WTC11 (cell line): ENCODE measurements around the gene ATF1. TPM values are rescaled to one million over a fixed set of nuclear protein-coding genes. Genes with fewer than 3 reads are reported as not detected.

Experiments
- ATAC-seq: fragments of 200-7000 bp; cut with Tn5 transposase; 2 replicates; pipeline ENCODE4 v1.10.0; 2021; ENCODE audit warnings: mild to moderate bottlenecking, moderate library complexity
- CTCF ChIA-PET: fragments of 300-600 bp; sonication (Branson Sonifier 250); formaldehyde crosslinking; loops from one replicate; lab custom pipeline; 2021; ENCODE audit warnings: antibody characterized with exemption; lab: Charles Lee
- POLR2A ChIA-PET: fragments of 350-600 bp; sonication (Branson Sonifier 250); formaldehyde crosslinking; loops from one replicate; lab custom pipeline; 2021; ENCODE audit warnings: antibody characterized with exemption; lab: Charles Lee
- DNase-seq: peaks from one replicate; pipeline ENCODE4 v3.0.0; 2021; ENCODE audit warnings: low spot score
- H3K27ac Mint-ChIP-seq: 2 replicates; pipeline ENCODE4 v1.8.0; 2021; ENCODE audit warnings: mixed read lengths
- H3K27me3 Mint-ChIP-seq: 2 replicates; pipeline ENCODE4 v1.8.0; 2021; ENCODE audit warnings: low read depth, mild to moderate bottlenecking, moderate library complexity, mixed read lengths
- H3K36me3 Mint-ChIP-seq: 2 replicates; pipeline ENCODE4 v1.8.0; 2021; ENCODE audit warnings: mixed read lengths
- H3K4me1 Mint-ChIP-seq: 2 replicates; pipeline ENCODE4 v1.8.0; 2022; ENCODE audit warnings: mixed read lengths
- H3K4me3 Mint-ChIP-seq: 2 replicates; pipeline ENCODE4 v1.8.0; 2021; ENCODE audit warnings: mild to moderate bottlenecking, moderate library complexity, mixed read lengths
- H3K9me3 Mint-ChIP-seq: 2 replicates; pipeline ENCODE4 v1.8.0; 2021; ENCODE audit warnings: mixed read lengths
- ATF1 ChIP-seq: sonication (generic); formaldehyde crosslinking; IDR thresholded peaks from 2 replicates; pipeline ENCODE4 v1.8.1; 2023; ENCODE audit warnings: mild to moderate bottlenecking, moderate library complexity, missing genetic modification reagents
- CDX4 ChIP-seq: fragments of 250-450 bp; sonication (Bioruptor Pico); IDR thresholded peaks from 2 replicates; pipeline ENCODE4 v1.9.0; 2021; ENCODE audit warnings: moderate library complexity, mild to moderate bottlenecking, inconsistent platforms, borderline replicate concordance
- CREB1 ChIP-seq: sonication (generic); formaldehyde crosslinking; IDR thresholded peaks from 2 replicates; pipeline ENCODE4 v1.8.0; 2023; ENCODE audit warnings: mild to moderate bottlenecking, missing genetic modification reagents
- E2F1 ChIP-seq: sonication (generic); formaldehyde crosslinking; IDR thresholded peaks from 2 replicates; pipeline ENCODE4 v1.8.0; 2022; ENCODE audit warnings: mild to moderate bottlenecking, missing genetic modification reagents
- E2F4 ChIP-seq: sonication (generic); formaldehyde crosslinking; IDR thresholded peaks from 2 replicates; pipeline ENCODE4 v1.8.1; 2022; ENCODE audit warnings: low read depth, mild to moderate bottlenecking, moderate library complexity, missing genetic modification reagents, borderline replicate concordance
- E2F5 ChIP-seq: sonication (generic); formaldehyde crosslinking; IDR thresholded peaks from 2 replicates; pipeline ENCODE4 v1.8.1; 2022; ENCODE audit warnings: mild to moderate bottlenecking, moderate library complexity, missing genetic modification reagents
- ESRRA ChIP-seq: sonication (generic); formaldehyde crosslinking; IDR thresholded peaks from 2 replicates; pipeline ENCODE4 v1.8.1; 2022; ENCODE audit warnings: mild to moderate bottlenecking, missing genetic modification reagents, borderline replicate concordance
- FOXK1 ChIP-seq: sonication (generic); formaldehyde crosslinking; IDR thresholded peaks from 2 replicates; pipeline ENCODE4 v1.8.0; 2022; ENCODE audit warnings: mild to moderate bottlenecking, moderate library complexity, missing genetic modification reagents
- MXD4 ChIP-seq: fragments of 250-450 bp; sonication (Bioruptor Pico); IDR thresholded peaks from 2 replicates; pipeline ENCODE4 v1.8.0; 2021; ENCODE audit warnings: mild to moderate bottlenecking, moderate library complexity, borderline replicate concordance
- NFATC4 ChIP-seq: fragments of 250-450 bp; sonication (Bioruptor Pico); IDR thresholded peaks from 2 replicates; pipeline ENCODE4 v1.9.0; 2021; ENCODE audit warnings: mild to moderate bottlenecking
- NFE2L1 ChIP-seq: sonication (generic); formaldehyde crosslinking; IDR thresholded peaks from 2 replicates; pipeline ENCODE4 v1.8.1; 2023; ENCODE audit warnings: missing genetic modification reagents
- NFYB ChIP-seq: sonication (generic); formaldehyde crosslinking; conservative IDR thresholded peaks from 2 replicates; pipeline ENCODE4 v1.8.0; 2022; ENCODE audit warnings: low read depth, missing genetic modification reagents
- NR1H2 ChIP-seq: sonication (generic); formaldehyde crosslinking; IDR thresholded peaks from 2 replicates; pipeline ENCODE4 v1.9.0; 2021; ENCODE audit warnings: mild to moderate bottlenecking, moderate library complexity, missing genetic modification reagents
- OVOL2 ChIP-seq: fragments of 250-450 bp; sonication (Bioruptor Pico); IDR thresholded peaks from 2 replicates; pipeline ENCODE4 v1.9.0; 2021; ENCODE audit warnings: mild to moderate bottlenecking, borderline replicate concordance
- PRRX2 ChIP-seq: fragments of 250-450 bp; sonication (Bioruptor Pico); IDR thresholded peaks from 2 replicates; pipeline ENCODE4 v1.8.0; 2021; ENCODE audit warnings: mild to moderate bottlenecking
- SOX15 ChIP-seq: fragments of 250-450 bp; sonication (Bioruptor Pico); IDR thresholded peaks from 2 replicates; pipeline ENCODE4 v1.9.0; 2021; ENCODE audit warnings: mild to moderate bottlenecking
- STAT6 ChIP-seq: sonication (generic); formaldehyde crosslinking; conservative IDR thresholded peaks from 2 replicates; pipeline ENCODE4 v1.8.1; 2023; ENCODE audit warnings: mild to moderate bottlenecking, low read depth, missing genetic modification reagents, moderate library complexity
- ZBTB21 ChIP-seq: sonication (generic); formaldehyde crosslinking; IDR thresholded peaks from 2 replicates; pipeline ENCODE4 v1.8.1; 2023; ENCODE audit warnings: mild to moderate bottlenecking, missing genetic modification reagents, borderline replicate concordance
- ZNF138 ChIP-seq: sonication (generic); formaldehyde crosslinking; conservative IDR thresholded peaks from 2 replicates; pipeline ENCODE4 v1.8.1; 2022; ENCODE audit warnings: mild to moderate bottlenecking, moderate library complexity, missing genetic modification reagents
- ZNF416 ChIP-seq: fragments of 250-450 bp; sonication (Bioruptor Pico); IDR thresholded peaks from 2 replicates; pipeline ENCODE4 v1.9.0; 2021; ENCODE audit warnings: mild to moderate bottlenecking, inconsistent platforms
- ZNF512 ChIP-seq: sonication (generic); formaldehyde crosslinking; IDR thresholded peaks from 2 replicates; pipeline ENCODE4 v1.8.1; 2022; ENCODE audit warnings: missing genetic modification reagents, borderline replicate concordance
- total RNA-seq: library from RNA; stranded (reverse); gene quantifications from 3 replicates; pipeline ENCODE4 v1.2.3, GENCODE V29; 2021
- TF ChIP-seq, protein P1 (sequence below): sonication (generic); formaldehyde crosslinking; IDR thresholded peaks from 2 replicates; pipeline ENCODE4 v1.8.0; 2022; ENCODE audit warnings: mild to moderate bottlenecking, missing genetic modification reagents
- TF ChIP-seq, protein P2 (sequence below): sonication (generic); formaldehyde crosslinking; IDR thresholded peaks from 2 replicates; pipeline ENCODE4 v1.8.0; 2022; ENCODE audit warnings: mild to moderate bottlenecking, missing genetic modification reagents
- TF ChIP-seq, protein P3 (sequence below): sonication (generic); formaldehyde crosslinking; IDR thresholded peaks from 2 replicates; pipeline ENCODE4 v1.8.1; 2023; ENCODE audit warnings: mild to moderate bottlenecking, missing genetic modification reagents
- TF ChIP-seq, protein P4 (sequence below): sonication (generic); formaldehyde crosslinking; IDR thresholded peaks from 2 replicates; pipeline ENCODE4 v1.8.1; 2023; ENCODE audit warnings: mild to moderate bottlenecking, missing genetic modification reagents, moderate library complexity

The ATF1 gene
- total RNA-seq, 1 experiment from 2014 or later: 34.8 TPM

DNA sequence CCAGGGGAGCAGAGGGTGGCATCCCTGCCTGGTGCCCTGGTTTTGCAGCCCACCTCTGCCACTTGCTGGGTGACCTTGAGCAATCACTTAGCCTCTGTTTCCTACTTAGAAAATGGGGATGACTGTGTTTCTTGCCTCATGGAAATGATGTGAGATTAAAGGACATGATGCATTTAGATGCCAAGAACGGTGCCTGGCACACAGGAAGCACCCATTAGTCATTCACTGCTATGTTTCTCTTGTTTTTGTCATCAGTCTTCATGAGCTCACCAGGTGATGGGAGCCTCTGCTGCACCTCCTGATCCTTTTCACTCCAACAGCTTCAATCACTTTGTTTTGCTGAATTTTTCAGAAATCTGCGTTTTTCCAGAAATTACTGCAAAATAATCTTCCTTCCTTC is 23.6 kb upstream of the ATF1 start:
- POLR2A ChIA-PET: no interaction called here
- CTCF ChIA-PET: no interaction called here
- TF ChIP-seq, protein P1, sequence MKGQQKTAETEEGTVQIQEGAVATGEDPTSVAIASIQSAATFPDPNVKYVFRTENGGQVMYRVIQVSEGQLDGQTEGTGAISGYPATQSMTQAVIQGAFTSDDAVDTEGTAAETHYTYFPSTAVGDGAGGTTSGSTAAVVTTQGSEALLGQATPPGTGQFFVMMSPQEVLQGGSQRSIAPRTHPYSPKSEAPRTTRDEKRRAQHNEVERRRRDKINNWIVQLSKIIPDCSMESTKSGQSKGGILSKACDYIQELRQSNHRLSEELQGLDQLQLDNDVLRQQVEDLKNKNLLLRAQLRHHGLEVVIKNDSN: no peak
- TF ChIP-seq FOXK1 (CRISPR knock-in tag): no peak
- no peak for TF ChIP-seq NFE2L1
- TF ChIP-seq PRRX2: no peak
- TF ChIP-seq ATF1 (CRISPR knock-in tag): no peak
- no peak for TF ChIP-seq E2F5
- no peak for TF ChIP-seq ESRRA
- no peak for TF ChIP-seq NR1H2
- TF ChIP-seq E2F1 (CRISPR knock-in tag): no peak
- TF ChIP-seq, protein P2, sequence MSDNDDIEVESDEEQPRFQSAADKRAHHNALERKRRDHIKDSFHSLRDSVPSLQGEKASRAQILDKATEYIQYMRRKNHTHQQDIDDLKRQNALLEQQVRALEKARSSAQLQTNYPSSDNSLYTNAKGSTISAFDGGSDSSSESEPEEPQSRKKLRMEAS (CRISPR knock-in tag): no peak
- TF ChIP-seq CDX4 (CRISPR knock-in tag): no peak
- TF ChIP-seq NFYB (CRISPR knock-in tag): no peak
- TF ChIP-seq SOX15 (CRISPR knock-in tag): no peak
- TF ChIP-seq, protein P3, sequence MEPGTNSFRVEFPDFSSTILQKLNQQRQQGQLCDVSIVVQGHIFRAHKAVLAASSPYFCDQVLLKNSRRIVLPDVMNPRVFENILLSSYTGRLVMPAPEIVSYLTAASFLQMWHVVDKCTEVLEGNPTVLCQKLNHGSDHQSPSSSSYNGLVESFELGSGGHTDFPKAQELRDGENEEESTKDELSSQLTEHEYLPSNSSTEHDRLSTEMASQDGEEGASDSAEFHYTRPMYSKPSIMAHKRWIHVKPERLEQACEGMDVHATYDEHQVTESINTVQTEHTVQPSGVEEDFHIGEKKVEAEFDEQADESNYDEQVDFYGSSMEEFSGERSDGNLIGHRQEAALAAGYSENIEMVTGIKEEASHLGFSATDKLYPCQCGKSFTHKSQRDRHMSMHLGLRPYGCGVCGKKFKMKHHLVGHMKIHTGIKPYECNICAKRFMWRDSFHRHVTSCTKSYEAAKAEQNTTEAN (CRISPR knock-in tag): no peak
- TF ChIP-seq, protein P4, sequence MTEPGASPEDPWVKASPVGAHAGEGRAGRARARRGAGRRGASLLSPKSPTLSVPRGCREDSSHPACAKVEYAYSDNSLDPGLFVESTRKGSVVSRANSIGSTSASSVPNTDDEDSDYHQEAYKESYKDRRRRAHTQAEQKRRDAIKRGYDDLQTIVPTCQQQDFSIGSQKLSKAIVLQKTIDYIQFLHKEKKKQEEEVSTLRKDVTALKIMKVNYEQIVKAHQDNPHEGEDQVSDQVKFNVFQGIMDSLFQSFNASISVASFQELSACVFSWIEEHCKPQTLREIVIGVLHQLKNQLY (CRISPR knock-in tag): no peak
- no peak for TF ChIP-seq E2F4 (CRISPR knock-in tag)
- no peak for TF ChIP-seq OVOL2 (CRISPR knock-in tag)
- Mint-ChIP-seq H3K9me3 (no peaks in the 10 kb centered on the region), H3K4me3 (no peak overlapping the region), H3K4me1 (no peaks in the 10 kb centered on the region), H3K27ac (no peak overlapping the region), H3K27me3 (no peaks in the 10 kb centered on the region), H3K36me3 (peaks cover 61% of the 10 kb centered on the region)
- ATAC-seq: no peak
- DNase-seq: no peak

DNA sequence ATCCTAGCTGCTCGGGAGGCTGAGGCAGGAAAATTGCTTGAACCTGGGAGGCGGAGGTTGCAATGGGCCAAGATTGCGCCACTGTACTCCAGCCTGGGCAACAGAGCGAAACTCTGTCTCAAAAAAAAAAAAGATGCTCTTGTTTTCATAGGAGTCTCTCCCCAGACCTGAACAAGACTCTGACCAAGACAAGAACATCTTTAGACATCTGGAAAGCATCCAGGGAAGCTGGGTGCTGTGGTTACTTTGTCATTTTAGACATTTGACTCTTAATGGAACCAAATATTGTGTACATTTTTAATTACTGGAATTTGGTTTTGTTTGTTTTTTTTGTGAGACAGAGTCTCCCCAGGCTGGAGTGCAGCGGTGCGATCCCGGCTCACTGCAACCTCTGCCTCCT is 21.1 kb upstream of the ATF1 start:
- H3K9me3 Mint-ChIP-seq: no peaks in the 10 kb centered on the region
- no peak overlapping the region for H3K4me3 Mint-ChIP-seq
- H3K4me1 Mint-ChIP-seq: peaks cover 8% of the 10 kb centered on the region
- no peak for DNase-seq
- peaks cover 51% of the 10 kb centered on the region for H3K36me3 Mint-ChIP-seq
- ChIA-PET CTCF (no interaction called here), POLR2A (no interaction called here)
- no peak for ATAC-seq
- no peaks in the 10 kb centered on the region for H3K27me3 Mint-ChIP-seq
- no peak overlapping the region for H3K27ac Mint-ChIP-seq
- TF ChIP-seq ZNF138: no peak
- no peak for TF ChIP-seq ZBTB21 (CRISPR knock-in tag)
- TF ChIP-seq CREB1 (CRISPR knock-in tag): no peak
- TF ChIP-seq ZNF416 (CRISPR knock-in tag): no peak
- no peak for TF ChIP-seq NFATC4 (CRISPR knock-in tag)
- no peak for TF ChIP-seq STAT6 (CRISPR knock-in tag)
- TF ChIP-seq MXD4 (CRISPR knock-in tag): no peak
- TF ChIP-seq ZNF512 (CRISPR knock-in tag): no peak
- no peak for TF ChIP-seq E2F5
